T-helper 1 cell (primary cell): ENCODE measurements around the gene RAB27A.
A peak's percentile ranks its signal among the peaks of the same experiment; 100 is the strongest.
"Not testable (repeated sequence)": the region's sequence is repeated elsewhere in the genome, so short reads cannot be mapped to it uniquely, and the experiment has no call there.

Source experiments
- DNase-seq, 5 donors: peaks; one replicate each; pipeline ENCODE4 v3.0.0-alpha.2; 2012 to 2020
- total RNA-seq, 4 donors: gene quantifications; one replicate each; lab custom pipeline; 2026; lab: John Stamatoyannopoulos, UW

Gene RAB27A
- 20.4 to 36.0 (median 33.6) reads per million in 4 donors for total RNA-seq

- peak; percentile 55 to 84 (median 68) for DNase-seq
Measured at GRCh38 chr15:55289746-55290527, at the start of gene RAB27A. Gene RAB27A, minus strand, starts transcription at chr15:55289813. Its CDS starts 54,879 bp downstream, at chr15:55234934.

GRCh38 chr15:55337160-55337559 lies 47.5 kb upstream of the RAB27A start:
- DNase-seq, result no peak

- DNase-seq, result no peak
Measured at GRCh38 chr15:55334997-55335396, 45.4 kb upstream of the RAB27A start.

- DNase-seq, result no peak
Measured at GRCh38 chr15:55334371-55334770, 44.8 kb upstream of the RAB27A start.

- DNase-seq, result no peak
Measured at GRCh38 chr15:55327387-55327786, 37.8 kb upstream of the RAB27A start.

- no peak for DNase-seq
Measured at GRCh38 chr15:55322467-55322866, 32.9 kb upstream of the RAB27A start.

GRCh38 chr15:55320963-55321362 lies 31.4 kb upstream of the RAB27A start:
- DNase-seq, result no peak

- DNase-seq, result no peak
Measured at GRCh38 chr15:55320238-55320550, 30.6 kb upstream of the RAB27A start.

- peak in 1 of 5 donors; percentile 28 for DNase-seq
Measured at GRCh38 chr15:55319537-55320237, 30.1 kb upstream of the RAB27A start.

GRCh38 chr15:55318588-55319494 lies 29.2 kb upstream of the RAB27A start, which contains the start of the genes PIGB and PIGBOS1:
Gene PIGB, plus strand, starts transcription at chr15:55319222. Its CDS starts 29 bp downstream, at chr15:55319251.
Gene PIGBOS1, minus strand, starts transcription at chr15:55319123. Its CDS starts 1,331 bp downstream, at chr15:55317792.
- peak; percentile 49 to 89 (median 63) for DNase-seq

GRCh38 chr15:55302801-55303200 lies 13.2 kb upstream of the RAB27A start:
- not testable (repeated sequence) for DNase-seq

GRCh38 chr15:55297315-55297714 lies 7.7 kb upstream of the RAB27A start:
- DNase-seq, result no peak

- DNase-seq, result peak; percentile 63 to 79 (median 75)
Measured at GRCh38 chr15:55290528-55291057, 980 bp upstream of the RAB27A start.

GRCh38 chr15:55289011-55289745 lies 435 bp downstream of the RAB27A start:
- peak in 3 of 5 donors; percentile 13 to 62 (median 22) for DNase-seq

GRCh38 chr15:55288006-55288717 lies 1.5 kb downstream of the RAB27A start:
- no peak for DNase-seq

GRCh38 chr15:55286442-55287189 lies 3.0 kb downstream of the RAB27A start:
- DNase-seq, result not testable (repeated sequence)

- no peak for DNase-seq
Measured at GRCh38 chr15:55284426-55284825, 5.2 kb downstream of the RAB27A start.

- DNase-seq, result no peak
Measured at GRCh38 chr15:55283379-55284147, 6.0 kb downstream of the RAB27A start.

GRCh38 chr15:55282284-55282833 lies 7.3 kb downstream of the RAB27A start:
- peak in 1 of 5 donors; percentile 53 for DNase-seq
